ENCODE data around the gene MTURN. TPM values are rescaled to one million over a fixed set of nuclear protein-coding genes. Genes with fewer than 3 reads are reported as not detected.

Gene MTURN
- total RNA-seq = 18.5 and 21.1 TPM in 2 replicates

GRCh38 chr7:30134611-30135300, at the start of gene MTURN:
TSS of gene MTURN (plus strand) at chr7:30134986. CDS start at chr7:30135137, 151 bp downstream.
- Histone ChIP-seq H3K4me3 (ENCODE audit: low read depth, low read length) (peak within 1 kb of the TSS; percentile 75), H3K27me3 (ENCODE audit: control insufficient read depth, insufficient read depth, low read length) (no peaks in the 10 kb centered on the region), H3K36me3 (ENCODE audit: control insufficient read depth, insufficient read depth, low read length) (no peaks in the 10 kb centered on the region)
- no peak for DNase-seq (ENCODE audit: low read depth)
- TF ChIP-seq CTCF (IDR thresholded peaks at IDR 0.05; ENCODE audit: insufficient read depth, low read length, poor library complexity, severe bottlenecking) = no peak

- DNase-seq (ENCODE audit: low read depth) = no peak
- H3K27me3 ChIP-seq (ENCODE audit: control insufficient read depth, insufficient read depth, low read length) = no peaks in the 10 kb centered on the region
- no peak overlapping the region for H3K4me3 ChIP-seq (ENCODE audit: low read depth, low read length)
- no peaks in the 10 kb centered on the region for H3K36me3 ChIP-seq (ENCODE audit: control insufficient read depth, insufficient read depth, low read length)
- TF ChIP-seq CTCF (IDR thresholded peaks at IDR 0.05; ENCODE audit: insufficient read depth, low read length, poor library complexity, severe bottlenecking) = no peak
These were observed 48.3 kb upstream of the MTURN start for GRCh38 chr7:30086529-30086928.

DNA sequence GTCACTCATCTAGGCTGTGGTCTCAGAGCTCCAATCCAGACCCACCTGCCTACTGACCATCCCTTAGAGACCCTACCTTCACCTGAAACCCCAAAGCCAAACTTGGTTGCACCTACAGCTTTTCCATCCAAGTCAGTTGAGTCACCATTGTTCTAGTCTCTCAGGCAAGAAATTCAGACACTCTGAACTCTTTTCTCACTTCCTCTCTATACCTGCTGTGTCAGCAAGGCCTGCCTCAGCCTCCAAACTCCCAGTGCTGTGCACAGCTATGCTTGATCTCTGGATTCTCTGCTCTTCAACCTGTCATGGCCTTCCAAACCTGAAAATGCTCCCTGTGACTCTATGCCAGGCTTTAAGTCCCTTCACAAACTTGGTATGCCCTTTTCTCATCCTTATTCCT, 47.4 kb upstream of the MTURN start:
- H3K4me3 ChIP-seq (ENCODE audit: low read depth, low read length) = no peak overlapping the region
- no peaks in the 10 kb centered on the region for H3K36me3 ChIP-seq (ENCODE audit: control insufficient read depth, insufficient read depth, low read length)
- H3K27me3 ChIP-seq (ENCODE audit: control insufficient read depth, insufficient read depth, low read length) = no peaks in the 10 kb centered on the region
- no peak for TF ChIP-seq CTCF (IDR thresholded peaks at IDR 0.05; ENCODE audit: insufficient read depth, low read length, poor library complexity, severe bottlenecking)
- no peak for DNase-seq (ENCODE audit: low read depth)

GRCh38 chr7:30088362-30088761, 46.4 kb upstream of the MTURN start:
- DNase-seq (ENCODE audit: low read depth) = no peak
- no peaks in the 10 kb centered on the region for H3K27me3 ChIP-seq (ENCODE audit: control insufficient read depth, insufficient read depth, low read length)
- H3K4me3 ChIP-seq (ENCODE audit: low read depth, low read length) = no peak overlapping the region
- no peak for TF ChIP-seq CTCF (IDR thresholded peaks at IDR 0.05; ENCODE audit: insufficient read depth, low read length, poor library complexity, severe bottlenecking)
- no peaks in the 10 kb centered on the region for H3K36me3 ChIP-seq (ENCODE audit: control insufficient read depth, insufficient read depth, low read length)

DNA sequence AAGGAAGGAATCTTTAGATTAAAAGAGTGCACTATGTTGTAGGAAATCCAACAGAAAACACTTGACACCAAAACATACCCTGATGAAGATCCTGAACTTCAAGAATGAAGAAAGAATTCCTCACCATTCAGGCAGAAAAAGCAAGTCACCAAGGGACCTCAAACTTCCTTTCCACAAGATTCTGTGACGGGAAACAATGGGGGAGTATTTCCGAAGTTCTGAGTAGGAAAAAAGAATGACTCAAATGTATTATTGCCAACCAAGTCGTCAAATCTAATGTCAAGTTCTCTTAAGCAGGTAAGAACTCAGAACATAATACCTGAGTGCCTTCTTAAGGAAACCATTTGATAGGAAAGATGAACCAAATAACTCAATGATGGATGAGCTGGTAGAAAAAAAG, 44.7 kb upstream of the MTURN start:
- no peak for DNase-seq (ENCODE audit: low read depth)
- no peak overlapping the region for H3K4me3 ChIP-seq (ENCODE audit: low read depth, low read length)
- H3K36me3 ChIP-seq (ENCODE audit: control insufficient read depth, insufficient read depth, low read length) = no peaks in the 10 kb centered on the region
- no peaks in the 10 kb centered on the region for H3K27me3 ChIP-seq (ENCODE audit: control insufficient read depth, insufficient read depth, low read length)
- no peak for TF ChIP-seq CTCF (IDR thresholded peaks at IDR 0.05; ENCODE audit: insufficient read depth, low read length, poor library complexity, severe bottlenecking)

DNA sequence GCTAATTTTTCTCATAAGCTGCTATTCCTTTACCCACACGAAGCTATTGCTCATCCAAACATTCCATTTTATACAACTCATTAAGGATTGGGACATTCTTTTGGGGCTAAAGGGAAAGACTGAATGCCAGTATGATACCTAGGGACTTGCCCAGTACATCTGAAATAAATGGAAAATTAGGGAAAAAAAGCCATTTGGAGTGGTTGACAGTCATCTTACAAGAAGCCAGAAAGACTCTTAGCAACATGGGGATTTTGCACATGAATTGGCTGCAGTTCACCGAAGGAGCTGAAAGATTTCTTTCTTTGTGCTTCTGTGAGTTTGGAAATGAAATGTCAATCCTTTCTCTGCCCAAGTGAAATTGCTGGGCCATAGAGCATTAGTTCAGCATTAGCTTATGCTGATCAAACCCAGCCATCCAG, 43.3 kb upstream of the MTURN start:
- Histone ChIP-seq H3K4me3 (ENCODE audit: low read depth, low read length) (no peak overlapping the region), H3K36me3 (ENCODE audit: control insufficient read depth, insufficient read depth, low read length) (no peaks in the 10 kb centered on the region), H3K27me3 (ENCODE audit: control insufficient read depth, insufficient read depth, low read length) (no peaks in the 10 kb centered on the region)
- no peak for TF ChIP-seq CTCF (IDR thresholded peaks at IDR 0.05; ENCODE audit: insufficient read depth, low read length, poor library complexity, severe bottlenecking)
- DNase-seq (ENCODE audit: low read depth) = peak; percentile 34

Data from kidney epithelial cell (primary cell).